Esophagus (tissue), 2 donors: Measurements from ENCODE around the gene STXBP2. TPM values are rescaled to one million over a fixed set of nuclear protein-coding genes. Genes with fewer than 3 reads are reported as not detected.

Source experiments
- H3K27ac ChIP-seq, 2 donors: one replicate each; pipeline ENCODE4 v1.5.1; 2013; ENCODE audit warnings: low read depth in 2 of 2, mild to moderate bottlenecking in 2 of 2, inconsistent platforms in 1 of 2, low read length in 1 of 2, moderate library complexity in 1 of 2
- H3K27me3 ChIP-seq, 2 donors: one replicate each; pipeline ENCODE4 v1.6.1; 2013; ENCODE audit warnings: low read length in 2 of 2, control low read depth in 1 of 2, mild to moderate bottlenecking in 1 of 2; ENCODE audit not compliant: insufficient read depth in 2 of 2, control insufficient read depth in 1 of 2
- H3K36me3 ChIP-seq, 2 donors: one replicate each; pipeline ENCODE4 v1.6.1; 2013; ENCODE audit warnings: low read length in 1 of 2; ENCODE audit not compliant: control insufficient read depth in 2 of 2, insufficient read depth in 2 of 2
- H3K4me1 ChIP-seq, 2 donors: one replicate each; pipeline ENCODE4 v1.6.1; 2013; ENCODE audit warnings: low read length in 1 of 2; ENCODE audit not compliant: control insufficient read depth in 2 of 2, insufficient read depth in 2 of 2
- H3K4me3 ChIP-seq, 2 donors: one replicate each; pipeline ENCODE4 v1.5.1; 2013; ENCODE audit warnings: low read length in 2 of 2, mild to moderate bottlenecking in 2 of 2, low read depth in 1 of 2, moderate library complexity in 1 of 2
- H3K9me3 ChIP-seq, 2 donors: one replicate each; pipeline ENCODE4 v1.6.1; 2013; ENCODE audit warnings: mild to moderate bottlenecking in 2 of 2, low read depth in 1 of 2, low read length in 1 of 2, moderate library complexity in 1 of 2; ENCODE audit not compliant: control insufficient read depth in 2 of 2, insufficient read depth in 1 of 2
- WGBS, 2 donors: extraction: QIAGEN DNeasy Blood & Tissue Kit; methylation state at CpG; one replicate each; pipeline ENCODE4 v1.1.7; 2013; 5-methylcytosine and 5-hydroxymethylcytosine counted together
- polyA plus RNA-seq, 2 donors: library from polyadenylated mRNA; stranded (reverse); fragments of 200-250 nt; gene quantifications; one replicate each; pipeline ENCODE4 v1.2.3, GENCODE V29; 2013
- donor health status: healthy with polysubstance abuse.
- donor health status: Bipolar disorder and iron deficiency.

The STXBP2 gene
- 10 to 100 TPM; 73.2 to 88.7 TPM for polyA plus RNA-seq

DNA sequence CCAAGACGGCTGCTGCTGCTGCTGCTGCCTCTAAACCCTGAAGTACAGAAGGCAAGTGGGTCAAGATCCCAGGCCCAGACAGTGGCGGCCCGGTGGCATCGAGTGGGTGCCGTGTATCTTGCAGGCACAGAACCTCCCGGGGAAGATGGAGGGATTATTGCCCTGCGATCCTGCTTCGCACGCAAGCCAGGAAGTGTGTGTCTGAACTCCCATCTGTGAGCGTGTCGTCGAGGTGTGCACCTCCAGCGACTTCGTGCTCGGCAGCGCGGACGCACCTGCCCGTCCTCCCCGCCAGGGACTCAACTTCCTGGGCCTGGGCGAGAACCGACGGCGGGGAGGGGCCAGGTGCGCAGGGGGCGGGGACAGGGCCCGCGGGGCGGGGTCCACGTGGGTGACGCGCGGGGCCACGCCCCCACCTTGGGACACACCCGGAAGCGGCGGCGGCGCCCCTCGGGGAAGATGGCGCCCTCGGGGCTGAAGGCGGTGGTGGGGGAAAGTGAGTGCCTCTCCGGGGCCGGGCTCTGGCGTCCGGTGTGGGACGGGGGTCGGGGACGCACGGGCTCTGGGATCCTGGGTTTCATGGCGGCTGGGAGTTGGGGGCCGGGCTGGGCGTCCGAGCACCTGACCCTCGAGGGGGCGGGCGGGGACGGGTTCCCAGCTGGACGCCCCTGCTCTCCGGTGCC is at the start of gene STXBP2:
STXBP2 (plus strand) TSS at position 420 of the 683 bp plus-strand sequence; CDS start at position 460, 40 bp downstream.
- H3K4me1 ChIP-seq, result peaks cover 0 to 13% of the 10 kb centered on the region in 2 donors
- no peaks in the 10 kb centered on the region for H3K27me3 ChIP-seq
- WGBS, 2 donors, result 7% methylated on average over 53 to 61 of the region's 61 CpGs
- peak within 1 kb of the TSS; percentile 69 to 72 for H3K4me3 ChIP-seq
- peaks cover 0 to 24% of the 10 kb centered on the region in 2 donors for H3K36me3 ChIP-seq
- H3K9me3 ChIP-seq, result no peaks in the 10 kb centered on the region
- H3K27ac ChIP-seq, result peak within 1 kb of the TSS; percentile 76 to 80

DNA sequence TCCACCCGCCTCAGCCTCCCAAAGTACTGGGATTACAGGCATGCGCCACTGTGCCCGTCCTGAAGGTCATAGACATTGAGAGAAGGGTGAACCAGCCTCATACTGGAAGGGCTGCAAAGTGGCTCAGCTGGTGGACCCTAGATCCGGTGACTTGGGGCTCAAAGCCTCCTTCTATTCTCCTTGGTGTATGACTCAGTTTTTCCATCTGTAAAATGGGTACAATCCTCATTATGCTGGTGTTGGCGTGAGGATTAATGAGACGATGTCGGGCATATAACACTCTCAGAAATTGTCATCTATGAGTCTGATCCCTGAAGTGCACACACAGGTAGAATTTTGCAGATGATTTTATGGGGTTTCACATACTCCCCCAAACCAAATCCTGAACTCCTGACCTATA is 47.1 kb upstream of the STXBP2 start:
- no peaks in the 10 kb centered on the region for H3K9me3 ChIP-seq
- H3K4me1 ChIP-seq, result peaks cover 6 to 10% of the 10 kb centered on the region in 2 donors
- WGBS, 2 donors, result 84 to 88% methylated on average over 7 of the region's 7 CpGs
- no peak overlapping the region for H3K27ac ChIP-seq
- no peaks in the 10 kb centered on the region for H3K36me3 ChIP-seq
- no peak overlapping the region for H3K4me3 ChIP-seq
- no peaks in the 10 kb centered on the region for H3K27me3 ChIP-seq

DNA sequence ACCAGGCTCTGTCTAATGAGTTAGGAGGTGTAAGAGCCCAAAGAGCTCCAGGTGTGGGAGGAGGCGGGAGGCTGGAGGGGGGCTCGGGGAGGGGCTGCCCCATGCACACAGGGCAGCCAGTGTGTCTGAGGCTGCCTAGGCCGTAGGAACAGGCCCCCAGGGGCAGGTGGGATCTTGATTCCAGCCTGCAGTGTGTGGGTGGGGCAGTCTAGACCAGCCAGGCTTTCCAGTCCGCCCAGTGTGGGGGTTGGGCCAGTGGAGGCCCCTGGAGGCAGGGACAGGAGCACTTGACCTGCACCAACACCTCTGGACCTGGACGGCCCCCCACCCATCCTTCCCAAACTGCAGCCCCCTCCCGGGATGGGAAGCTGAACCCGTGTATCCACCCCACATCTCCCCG is 46.7 kb upstream of the STXBP2 start:
- peak overlapping the region in 1 of 2 donors; percentile 8 for H3K27ac ChIP-seq
- no peak overlapping the region for H3K4me3 ChIP-seq
- H3K27me3 ChIP-seq, result no peaks in the 10 kb centered on the region
- peaks cover 6 to 10% of the 10 kb centered on the region in 2 donors for H3K4me1 ChIP-seq
- H3K36me3 ChIP-seq, result no peaks in the 10 kb centered on the region
- WGBS, 2 donors, result 34 to 38% methylated on average over 7 to 8 of the region's 8 CpGs
- no peaks in the 10 kb centered on the region for H3K9me3 ChIP-seq

DNA sequence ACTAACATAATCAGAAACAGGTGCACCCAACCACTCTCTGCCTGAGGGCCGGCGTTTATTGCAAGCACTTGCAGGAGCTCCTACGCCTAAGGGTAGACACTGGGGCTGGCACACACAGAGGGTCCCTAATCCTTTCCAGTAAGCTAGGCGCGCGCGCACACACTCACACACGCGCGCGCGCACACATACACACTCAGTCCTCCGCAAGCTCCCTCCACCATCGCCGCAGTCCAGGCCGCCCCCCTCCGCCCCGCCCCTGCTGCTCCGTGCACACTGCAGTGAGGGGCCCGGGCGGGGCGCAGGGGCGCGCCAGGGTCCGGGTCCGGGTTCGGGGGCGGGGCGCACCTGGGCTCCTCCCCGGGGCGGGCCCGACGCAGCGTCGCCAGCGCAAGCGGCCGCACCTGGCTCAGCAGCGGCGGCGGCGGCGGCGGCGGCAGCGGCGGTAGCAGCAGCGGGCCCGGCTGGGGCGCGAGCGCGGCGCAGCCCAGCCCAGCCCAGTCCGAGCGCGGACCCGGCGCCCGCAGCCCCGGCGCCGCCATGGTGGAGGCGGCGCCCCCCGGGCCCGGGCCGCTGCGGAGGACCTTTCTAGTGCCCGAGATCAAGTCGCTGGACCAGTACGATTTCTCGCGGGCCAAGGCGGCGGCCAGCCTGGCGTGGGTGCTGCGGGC is 41.3 kb upstream of the STXBP2 start, which contains the start of gene CAMSAP3:
CAMSAP3 (plus strand) TSS at position 398 of the 668 bp plus-strand sequence; CDS start at position 538, 140 bp downstream.
- Histone ChIP-seq H3K4me3 (peak within 1 kb of the TSS; percentile 55 to 67), H3K27me3 (no peaks in the 10 kb centered on the region), H3K9me3 (no peaks in the 10 kb centered on the region), H3K27ac (peak within 1 kb of the TSS; percentile 53 to 66), H3K4me1 (peaks cover 2 to 5% of the 10 kb centered on the region in 2 donors), H3K36me3 (no peaks in the 10 kb centered on the region)
- 1% methylated on average over 45 to 78 of the region's 78 CpGs for WGBS, 2 donors

DNA sequence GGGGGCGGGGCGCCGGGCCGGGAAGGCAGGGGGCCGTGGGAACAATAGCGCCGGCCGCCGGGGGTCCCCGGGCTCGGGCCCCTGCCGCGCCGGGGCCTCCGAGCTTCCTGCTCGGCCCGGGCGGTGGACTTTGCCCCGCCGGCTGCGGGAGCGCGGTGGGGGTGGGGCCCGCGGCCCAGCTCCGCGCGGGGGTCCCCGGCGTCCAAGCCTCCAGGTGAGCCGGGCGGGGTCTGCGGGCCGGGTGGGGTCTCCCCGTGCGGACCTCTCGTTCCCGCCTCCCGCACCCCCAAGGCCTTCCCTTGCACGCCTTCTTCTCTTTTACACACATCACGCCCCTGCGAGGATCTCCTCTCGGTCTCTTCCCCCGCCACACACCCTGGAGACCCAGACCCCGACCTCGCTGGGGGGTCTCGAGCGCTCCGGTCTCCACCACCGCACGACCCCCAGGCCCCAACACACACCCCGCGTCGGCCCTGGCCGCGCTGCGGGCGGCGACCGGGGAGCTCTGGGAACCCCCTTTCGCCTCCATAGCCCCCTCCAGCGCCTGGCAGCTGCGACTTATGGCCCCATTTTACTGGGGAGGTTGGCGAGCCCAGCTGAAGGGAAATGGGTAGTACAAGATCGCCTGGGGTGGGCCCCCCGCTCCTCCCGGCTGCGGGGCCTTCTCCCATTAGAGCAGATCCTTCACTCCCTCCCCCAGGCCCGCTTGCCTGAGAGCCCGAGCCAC is 40.5 kb upstream of the STXBP2 start:
- peak overlapping the region; percentile 55 to 67 for H3K4me3 ChIP-seq
- no peaks in the 10 kb centered on the region for H3K36me3 ChIP-seq
- H3K27me3 ChIP-seq, result no peaks in the 10 kb centered on the region
- H3K9me3 ChIP-seq, result no peaks in the 10 kb centered on the region
- WGBS, 2 donors, result 2 to 5% methylated on average over 36 to 70 of the region's 70 CpGs
- peaks cover 0 to 2% of the 10 kb centered on the region in 2 donors for H3K4me1 ChIP-seq
- peak overlapping the region; percentile 22 to 66 for H3K27ac ChIP-seq

DNA sequence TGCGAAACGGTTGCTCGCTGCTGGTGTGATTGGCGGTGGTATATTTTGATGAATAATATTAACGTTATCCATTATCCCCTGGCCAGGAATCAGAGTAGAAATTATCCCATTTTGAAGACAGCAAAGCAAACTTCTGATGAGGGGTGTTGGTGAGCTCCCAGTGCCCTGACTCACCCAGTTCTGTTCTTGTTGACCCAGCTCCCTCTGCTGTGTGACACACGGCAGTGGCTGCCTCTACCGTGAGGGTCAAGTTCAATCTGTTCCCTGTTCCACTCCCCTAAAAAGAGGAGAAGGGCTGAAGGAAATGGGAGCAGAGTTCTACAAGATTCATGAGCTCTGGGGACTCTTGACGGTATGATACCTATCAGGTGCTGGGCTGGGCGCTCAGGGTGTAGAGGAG is 39.2 kb upstream of the STXBP2 start:
- Histone ChIP-seq H3K9me3 (no peaks in the 10 kb centered on the region), H3K27ac (no peak overlapping the region), H3K36me3 (no peaks in the 10 kb centered on the region), H3K27me3 (no peaks in the 10 kb centered on the region), H3K4me1 (peaks cover 0 to 4% of the 10 kb centered on the region in 2 donors), H3K4me3 (peak overlapping the region; percentile 55 to 67)
- 68 to 71% methylated on average over 9 of the region's 9 CpGs for WGBS, 2 donors

DNA sequence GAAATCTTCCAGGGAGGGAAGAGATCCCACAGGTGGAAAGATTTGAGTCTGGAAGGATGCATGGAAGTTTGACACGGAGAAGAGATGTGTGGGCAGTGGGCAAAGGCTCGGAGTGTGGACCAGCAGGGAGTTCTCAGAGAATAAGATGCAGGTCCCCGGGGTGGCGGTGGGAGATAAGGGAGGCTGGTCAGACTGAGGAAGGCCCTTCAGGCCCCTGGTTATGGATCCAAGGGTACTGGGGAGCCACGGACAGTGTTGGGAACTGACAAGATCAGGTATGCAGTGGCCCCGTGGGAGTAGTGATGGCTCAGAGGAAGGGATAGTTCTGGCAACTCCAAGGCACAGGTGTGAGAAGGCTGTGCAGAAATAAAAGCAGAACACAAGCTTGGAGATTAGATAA is 38.7 kb upstream of the STXBP2 start:
- H3K27me3 ChIP-seq, result no peaks in the 10 kb centered on the region
- H3K4me1 ChIP-seq, result peaks cover 0 to 4% of the 10 kb centered on the region in 2 donors
- H3K9me3 ChIP-seq, result no peaks in the 10 kb centered on the region
- no peaks in the 10 kb centered on the region for H3K36me3 ChIP-seq
- H3K27ac ChIP-seq, result no peak overlapping the region
- 75 to 86% methylated on average over 6 of the region's 6 CpGs for WGBS, 2 donors
- H3K4me3 ChIP-seq, result no peak overlapping the region

DNA sequence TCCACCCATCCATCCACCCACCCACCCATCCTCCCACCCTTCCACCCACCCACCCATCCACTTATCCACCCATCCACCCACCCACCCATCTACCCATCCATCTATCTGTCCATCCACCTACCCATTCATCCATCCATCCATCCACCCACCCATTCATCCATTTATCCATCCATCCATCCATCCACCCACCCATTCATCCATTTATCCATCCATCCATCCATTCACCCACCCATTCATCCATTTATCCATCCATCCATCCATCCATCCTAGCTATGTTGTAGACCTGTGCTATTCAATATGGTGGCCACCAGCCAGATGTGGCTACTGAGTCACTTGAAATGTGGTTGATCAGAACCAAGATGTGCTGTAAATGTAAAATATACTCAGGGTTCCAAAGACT is 36.2 kb upstream of the STXBP2 start:
- H3K36me3 ChIP-seq, result peaks cover 0 to 10% of the 10 kb centered on the region in 2 donors
- H3K4me1 ChIP-seq, result peaks cover 0 to 6% of the 10 kb centered on the region in 2 donors
- H3K27me3 ChIP-seq, result no peaks in the 10 kb centered on the region
- H3K27ac ChIP-seq, result no peak overlapping the region
- H3K9me3 ChIP-seq, result no peaks in the 10 kb centered on the region
- H3K4me3 ChIP-seq, result no peak overlapping the region

DNA sequence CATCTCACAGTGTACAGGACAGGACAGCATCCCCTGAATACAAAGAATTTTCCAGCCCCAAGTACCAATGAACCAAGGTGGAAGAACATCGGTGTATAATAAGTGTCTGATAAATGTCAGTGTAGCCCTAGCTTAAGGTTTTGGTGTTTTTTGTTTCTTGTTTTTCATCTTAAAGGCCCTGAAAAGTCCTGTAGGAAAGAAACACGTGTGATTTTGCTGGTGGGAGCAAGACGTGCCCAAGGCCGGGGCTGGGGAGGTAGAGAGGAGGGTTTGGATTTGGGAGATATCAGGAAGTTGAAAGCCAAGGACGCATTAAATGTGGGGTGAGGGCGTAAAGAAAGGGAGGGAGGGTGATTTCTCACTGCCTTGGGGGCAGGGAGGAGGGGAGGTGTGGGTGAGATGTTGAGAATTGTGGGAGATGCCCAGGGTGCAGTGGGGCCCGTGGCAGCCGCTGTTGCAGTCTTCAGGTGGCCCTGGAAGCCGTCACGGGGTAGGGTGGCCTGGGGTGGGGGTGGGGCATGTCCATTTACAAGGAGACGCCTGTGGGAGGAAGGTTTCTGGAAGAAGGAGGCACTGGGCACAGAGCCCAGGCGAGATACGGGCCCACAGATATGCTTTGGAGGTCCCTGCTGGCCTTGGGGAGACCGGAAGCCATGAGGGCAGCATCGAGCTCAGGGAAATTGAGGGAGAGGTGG is 34.5 kb upstream of the STXBP2 start:
- H3K27ac ChIP-seq, result peak overlapping the region in 1 of 2 donors; percentile 58
- 38 to 46% methylated on average over 15 of the region's 15 CpGs for WGBS, 2 donors
- no peak overlapping the region for H3K4me3 ChIP-seq
- no peaks in the 10 kb centered on the region for H3K9me3 ChIP-seq
- no peaks in the 10 kb centered on the region for H3K27me3 ChIP-seq
- H3K36me3 ChIP-seq, result peaks cover 0 to 20% of the 10 kb centered on the region in 2 donors
- peaks cover 0 to 6% of the 10 kb centered on the region in 2 donors for H3K4me1 ChIP-seq
